GM08714 (cell line): ENCODE results near the gene RHBG.
A peak's percentile ranks its signal among the peaks of the same experiment; 100 is the strongest.

ENCODE experiments used
- H3K4me3 ChIP-seq: fragments of 200-500 bp; sonication (Bioruptor generic); 2 replicates; pipeline ENCODE4 v1.5.1; 2014; ENCODE audit warnings: mild to moderate bottlenecking, low read length, inconsistent platforms
- ZNF274 ChIP-seq: IDR thresholded peaks from 2 replicates; pipeline ENCODE4 v1.6.1; 2012; ENCODE audit warnings: mild to moderate bottlenecking, low read depth, low read length

Gene RHBG

DNA sequence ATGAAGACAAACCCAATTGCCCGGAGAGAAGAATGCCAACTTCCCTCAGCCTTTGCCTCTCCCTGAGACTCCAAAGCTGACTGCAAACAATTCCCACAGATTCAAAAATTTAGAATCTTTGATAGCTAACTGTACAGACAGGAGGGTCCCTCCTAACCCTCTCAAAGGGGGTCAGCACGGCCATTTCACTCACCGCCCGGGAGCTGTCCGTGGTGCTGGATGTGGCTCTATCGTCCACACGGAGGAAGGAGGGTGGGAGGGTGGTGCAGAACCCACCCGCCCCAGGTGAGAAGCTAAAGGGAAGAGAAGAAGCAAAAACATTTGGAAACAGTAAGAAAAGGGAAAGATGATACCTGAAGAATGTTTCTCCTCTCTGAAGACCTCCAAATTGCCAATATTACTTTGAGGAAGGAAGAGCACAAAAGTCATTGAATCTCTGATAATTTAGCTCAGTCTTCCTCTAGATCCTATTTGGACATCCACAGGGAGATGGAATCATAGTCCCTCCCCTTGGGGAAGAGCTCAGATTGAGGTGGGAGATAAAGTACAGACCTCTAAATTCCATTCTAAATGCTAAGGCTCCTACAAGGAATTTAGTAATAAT lies 45.6 kb downstream of the RHBG start:
- no peak overlapping the region for H3K4me3 ChIP-seq
- TF ChIP-seq ZNF274: no peak

DNA sequence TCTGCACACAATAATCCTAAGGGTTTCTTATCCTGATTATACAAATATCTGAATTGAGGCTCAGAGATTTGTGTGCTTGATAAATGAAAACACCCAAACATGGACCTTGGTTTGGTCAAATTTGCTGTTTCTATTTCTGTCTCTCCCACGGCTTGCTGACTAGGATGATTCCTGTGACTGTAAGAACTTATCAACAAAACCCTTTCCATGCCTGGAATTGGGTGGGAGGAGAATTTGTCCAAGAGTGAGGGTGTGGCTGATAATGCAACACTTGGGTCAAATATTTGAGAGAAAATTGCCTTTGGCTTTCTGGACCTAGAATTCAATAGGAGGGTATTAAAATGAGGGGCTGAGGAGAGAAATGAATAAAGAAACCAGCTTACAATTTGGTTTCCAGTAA lies 48.0 kb downstream of the RHBG start:
- H3K4me3 ChIP-seq: no peak overlapping the region
- no peak for TF ChIP-seq ZNF274

DNA sequence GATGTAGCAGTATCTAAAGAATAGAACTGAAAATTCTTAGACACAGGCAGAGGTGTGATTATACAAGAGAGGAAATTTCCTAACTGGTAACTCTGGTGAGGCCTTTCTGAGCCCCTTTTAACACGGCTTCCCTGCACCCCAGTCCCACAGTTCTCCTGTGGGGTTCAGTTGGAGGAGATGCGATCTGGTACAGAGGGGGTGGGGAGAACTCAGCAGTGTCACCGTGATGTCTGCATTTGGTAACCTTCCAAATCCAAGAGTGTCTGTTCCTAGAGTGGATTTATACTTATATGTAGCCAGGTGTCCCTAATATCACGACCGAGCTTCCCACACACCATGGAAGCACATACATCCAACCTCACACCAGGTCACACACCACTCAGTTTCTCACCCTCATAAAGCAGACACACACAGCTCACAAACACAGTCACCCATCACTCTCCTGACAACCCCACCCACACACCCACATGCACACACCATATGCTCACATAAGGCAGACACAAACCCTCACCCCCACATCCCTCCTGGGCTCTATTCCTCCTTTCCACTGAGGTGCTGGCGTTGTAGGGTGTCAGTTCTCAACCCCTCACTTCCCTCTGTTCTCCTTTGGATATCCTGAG lies 48.5 kb downstream of the RHBG start:
- no peak overlapping the region for H3K4me3 ChIP-seq
- no peak for TF ChIP-seq ZNF274

DNA sequence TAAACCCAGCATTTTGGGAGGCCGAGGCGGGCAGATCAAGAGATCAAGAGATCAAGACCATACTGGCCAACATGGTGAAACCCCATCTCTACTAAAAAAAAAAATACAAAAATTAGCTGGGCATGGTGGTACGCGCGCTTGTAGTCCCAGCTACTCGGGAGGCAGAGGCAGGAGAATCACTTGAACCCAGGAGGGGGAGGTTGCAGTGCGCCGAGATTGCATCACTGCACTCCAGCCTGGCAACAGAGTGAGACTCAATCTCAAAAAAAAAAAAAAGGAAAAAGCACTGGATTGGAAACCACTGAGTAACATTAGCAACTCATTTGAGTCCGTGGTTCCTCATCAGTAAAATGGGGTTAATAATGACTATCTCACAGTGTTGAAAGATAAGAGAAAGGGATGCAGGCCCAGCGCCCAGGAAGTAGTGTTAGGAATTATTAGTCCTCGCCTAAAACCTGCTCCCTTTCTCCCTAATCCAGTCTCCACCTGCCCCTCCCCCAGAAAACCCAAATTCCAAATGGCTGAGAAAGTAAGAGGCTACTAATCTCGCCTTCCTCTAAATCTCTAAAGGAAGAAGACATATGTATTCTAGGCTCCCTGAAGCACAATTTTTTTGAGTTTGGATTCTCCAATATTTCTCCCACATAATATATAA lies 49.5 kb downstream of the RHBG start:
- H3K4me3 ChIP-seq: no peak overlapping the region
- TF ChIP-seq ZNF274: no peak

DNA sequence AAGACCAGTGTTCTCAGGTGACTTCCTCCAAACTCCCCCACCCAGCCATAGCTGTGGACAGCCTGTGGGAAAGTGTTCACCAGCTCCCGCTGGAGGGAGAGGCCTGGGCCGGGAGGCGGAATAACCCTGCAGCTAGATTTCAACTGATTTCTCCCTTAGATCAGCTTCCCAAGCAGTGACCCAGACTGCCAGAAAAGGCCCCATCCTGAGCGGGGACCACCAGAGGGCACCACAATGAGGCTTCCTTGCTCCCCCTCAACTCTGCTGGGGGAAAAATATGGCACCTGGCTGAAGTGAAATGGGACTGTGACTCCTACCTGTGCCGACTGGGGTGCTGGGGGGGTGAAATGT lies 50.8 kb downstream of the RHBG start:
- TF ChIP-seq ZNF274: no peak
- peak overlapping the region; percentile 45; the same call in 1 of the 2 replicates for H3K4me3 ChIP-seq

DNA sequence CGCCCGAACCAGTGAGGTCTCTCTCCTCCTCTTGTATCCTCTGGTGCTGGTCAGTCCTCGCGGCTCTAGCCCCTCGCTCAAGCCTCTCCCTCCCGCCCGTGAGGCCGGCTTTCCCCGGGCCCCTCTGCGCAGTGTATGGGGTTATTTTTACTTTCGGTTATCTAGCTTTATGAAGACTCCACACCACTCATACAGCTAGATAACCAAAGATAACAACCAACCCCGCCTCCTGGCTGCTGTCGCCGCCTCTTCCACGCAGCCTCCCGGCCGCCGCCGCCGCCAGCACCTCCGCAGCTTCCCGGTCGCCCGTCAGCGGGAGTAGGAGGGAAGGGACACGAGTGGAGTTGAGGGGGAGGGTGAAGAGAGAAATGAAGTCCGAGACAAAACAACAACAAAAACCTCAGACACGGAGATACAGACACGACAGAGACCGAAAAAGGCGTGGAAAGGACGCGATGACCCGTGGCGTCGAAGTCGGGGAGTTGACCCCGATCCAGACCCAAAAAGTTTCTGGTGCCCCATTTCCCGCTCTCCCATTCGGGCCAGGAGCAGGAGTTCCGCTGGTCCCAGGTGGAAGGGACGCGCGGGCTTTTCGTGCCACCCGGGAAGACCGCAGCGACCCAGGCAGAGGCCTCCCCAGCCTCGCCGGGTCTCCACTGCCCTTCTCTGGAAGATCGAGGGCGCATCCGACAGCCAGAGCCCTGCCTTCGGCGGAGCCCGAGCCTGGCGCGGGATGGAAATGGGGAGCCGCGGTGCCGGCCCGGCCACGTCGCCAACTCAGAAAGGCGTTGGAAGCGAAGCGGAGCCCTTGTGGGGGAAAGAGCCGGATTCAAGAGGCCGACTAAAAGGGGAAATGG lies 51.4 kb downstream of the RHBG start:
- H3K4me3 ChIP-seq: peak overlapping the region; percentile 45; the same call in 1 of the 2 replicates
- TF ChIP-seq ZNF274: no peak

DNA sequence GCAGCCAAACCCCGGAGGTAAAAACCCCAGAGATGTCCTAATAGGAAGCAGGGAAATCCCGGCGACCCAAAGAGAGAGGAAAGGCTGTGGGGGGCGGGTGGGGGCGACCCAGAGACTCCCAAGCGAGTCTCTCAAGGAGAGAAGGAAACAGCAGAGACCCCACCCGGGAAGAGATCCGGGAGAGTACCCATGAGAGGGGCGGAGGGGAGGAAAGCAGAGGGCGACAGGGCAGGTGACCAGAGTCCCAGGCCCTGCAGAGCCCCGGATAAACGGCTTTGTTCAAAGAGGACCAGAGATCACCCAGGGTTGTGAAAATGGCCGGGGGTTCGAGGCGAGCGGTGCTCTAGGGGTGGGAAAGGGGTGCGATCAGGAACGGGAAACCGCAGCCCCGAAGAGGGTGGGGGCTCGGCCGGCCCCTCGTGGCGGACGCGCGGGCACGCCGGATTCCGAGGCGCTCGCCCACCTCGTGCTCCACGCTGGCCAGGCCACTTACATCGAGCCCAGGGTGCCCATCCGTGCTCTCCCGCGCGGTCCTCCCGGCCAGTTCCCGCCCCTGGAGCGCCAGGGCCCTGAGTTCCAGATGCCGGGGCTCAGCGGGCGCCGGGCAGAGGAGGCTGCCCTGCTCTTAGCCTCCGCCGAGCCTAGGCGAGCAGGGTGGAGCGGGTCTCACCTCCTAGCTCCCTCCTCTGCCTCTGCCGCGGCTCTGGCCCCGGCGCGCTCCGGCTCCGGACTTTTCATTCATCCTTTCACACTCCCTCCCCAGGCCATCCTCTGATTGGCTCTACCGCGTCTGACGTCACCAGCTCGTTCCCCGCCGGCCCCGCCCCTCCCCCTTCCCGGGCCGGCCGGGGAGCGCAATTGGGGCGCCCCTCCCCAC lies 52.3 kb downstream of the RHBG start:
- H3K4me3 ChIP-seq: peak overlapping the region; percentile 45; the same call in 1 of the 2 replicates
- no peak for TF ChIP-seq ZNF274

DNA sequence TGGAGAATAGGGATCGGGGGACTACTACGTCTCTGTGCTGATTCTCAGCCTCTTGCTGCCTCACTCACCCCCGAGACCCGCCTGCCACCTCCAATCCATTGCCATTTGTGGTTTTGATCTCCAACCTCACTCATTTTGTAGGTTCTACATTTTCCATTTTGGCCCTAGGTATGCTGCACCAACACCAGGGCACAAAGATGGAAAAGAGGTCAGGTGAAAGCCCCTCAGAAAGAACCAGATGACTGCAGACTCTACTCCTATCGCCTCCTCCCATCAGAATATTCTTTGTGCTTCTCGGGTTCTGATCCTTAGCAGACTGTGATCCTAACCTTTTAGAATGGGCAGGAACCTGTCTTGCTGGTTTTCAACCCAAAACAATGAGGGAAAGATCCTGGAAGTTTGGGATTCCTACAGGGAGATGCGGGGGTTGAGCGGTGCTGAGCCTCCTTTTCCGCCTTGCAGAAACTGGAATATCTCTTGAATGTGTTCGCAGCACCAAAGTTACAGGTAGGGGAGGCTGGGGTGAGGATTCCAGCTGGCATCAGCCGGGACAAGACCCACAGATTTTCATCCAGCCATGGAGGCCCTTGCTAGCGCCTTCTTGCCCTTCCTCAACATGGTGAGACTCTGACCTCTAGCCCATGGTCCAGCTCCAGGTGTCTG lies 53.1 kb downstream of the RHBG start:
- H3K4me3 ChIP-seq: no peak overlapping the region; the same call in 1 of the 2 replicates
- no peak for TF ChIP-seq ZNF274

DNA sequence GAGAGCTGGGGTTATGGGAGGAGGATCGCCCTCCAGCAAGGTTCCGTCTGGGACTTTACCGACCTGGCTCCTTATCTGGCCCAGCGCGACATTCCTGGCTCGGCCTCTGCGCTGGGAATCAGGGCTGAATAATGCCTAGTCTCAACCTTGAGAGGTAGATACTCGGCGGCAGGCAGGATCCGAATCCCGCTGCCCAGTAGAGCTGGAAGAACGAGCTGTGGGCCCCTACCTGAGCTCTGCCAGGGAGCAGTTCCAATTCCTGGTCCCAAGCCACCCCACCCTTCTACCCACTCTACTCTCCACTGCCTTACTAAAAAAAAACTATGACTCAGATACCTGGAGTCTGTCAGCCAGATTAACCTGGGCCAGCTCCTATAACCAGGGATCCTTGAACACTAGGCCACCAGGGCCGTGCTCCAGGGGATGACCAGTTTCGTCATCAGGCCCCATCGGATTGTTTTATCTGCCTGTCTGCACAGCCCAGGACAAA lies 53.6 kb downstream of the RHBG start:
- no peak for TF ChIP-seq ZNF274
- H3K4me3 ChIP-seq: no peak overlapping the region

DNA sequence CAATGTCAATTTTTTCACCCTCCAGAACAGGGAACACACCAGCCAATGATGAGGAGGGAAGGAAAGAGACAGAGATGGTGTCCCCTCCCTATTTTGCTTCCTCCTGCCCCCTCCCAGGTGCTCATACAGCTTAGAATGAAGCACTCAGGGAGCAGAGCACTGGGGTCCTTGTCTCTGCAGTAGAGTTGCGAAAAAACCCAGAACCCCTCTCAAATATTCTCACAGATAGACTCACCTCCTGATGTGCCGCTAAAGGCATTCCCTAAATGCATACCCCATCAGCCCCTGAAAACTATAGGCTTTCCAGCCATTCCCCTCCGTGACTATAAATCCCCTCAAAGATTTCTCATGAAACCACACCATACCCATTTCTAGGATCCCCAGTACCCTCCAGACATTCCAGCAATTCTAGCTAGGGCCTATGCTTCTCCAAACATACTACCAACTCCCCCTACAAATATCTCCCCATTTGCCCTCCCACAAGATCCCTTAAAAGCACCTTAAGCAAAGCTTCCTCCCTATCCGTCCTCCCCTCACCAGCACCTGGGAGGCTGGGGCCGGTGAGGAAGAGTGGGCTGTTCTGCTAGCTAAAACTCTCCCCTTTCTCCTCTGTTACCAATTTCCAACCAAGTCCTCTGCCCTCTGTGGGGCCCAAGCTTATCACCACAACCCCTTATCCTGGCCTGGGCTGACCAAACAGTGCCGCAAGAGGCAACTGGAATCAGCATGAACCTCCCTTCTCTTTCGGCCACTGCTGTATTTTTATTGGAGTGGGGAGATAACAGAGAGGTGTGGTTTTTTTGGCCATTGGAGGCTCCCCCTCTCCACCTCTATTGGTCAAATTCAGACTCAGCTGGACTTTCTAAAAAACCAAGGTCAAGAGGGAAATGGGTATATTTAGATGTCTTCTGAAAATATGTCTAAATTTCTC lies 54.7 kb downstream of the RHBG start:
- TF ChIP-seq ZNF274: no peak
- no peak overlapping the region for H3K4me3 ChIP-seq

DNA sequence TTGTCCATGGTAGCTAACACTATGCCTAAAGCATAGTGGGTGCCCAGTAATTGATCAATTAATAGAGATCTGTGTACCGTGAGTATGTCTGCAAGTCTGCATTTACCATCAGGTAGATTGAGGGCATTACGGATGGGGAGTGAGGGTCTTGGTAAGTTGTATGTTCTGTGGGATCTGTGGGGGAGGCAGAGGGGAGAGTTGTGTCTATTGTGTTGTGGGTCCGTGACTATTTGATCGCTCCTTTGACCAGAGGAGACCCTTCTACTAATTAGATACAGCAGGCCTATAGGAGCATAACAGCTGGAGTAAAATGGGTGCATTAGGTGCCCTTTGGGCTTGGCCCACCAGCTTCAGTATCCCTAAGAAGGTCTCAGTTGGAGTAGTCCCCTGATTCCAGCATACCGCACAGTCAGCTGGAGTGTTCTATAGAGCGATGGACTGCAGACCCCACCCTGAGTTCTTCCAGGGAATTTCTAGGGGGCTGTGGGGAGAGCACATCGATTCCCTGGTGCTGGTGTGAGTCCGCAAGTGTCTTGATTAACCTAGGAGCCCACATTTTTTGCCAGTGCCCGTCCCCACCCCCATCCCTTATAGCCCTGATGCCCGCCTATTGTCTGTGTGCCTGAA lies 55.9 kb downstream of the RHBG start:
- H3K4me3 ChIP-seq: no peak overlapping the region
- TF ChIP-seq ZNF274: no peak

DNA sequence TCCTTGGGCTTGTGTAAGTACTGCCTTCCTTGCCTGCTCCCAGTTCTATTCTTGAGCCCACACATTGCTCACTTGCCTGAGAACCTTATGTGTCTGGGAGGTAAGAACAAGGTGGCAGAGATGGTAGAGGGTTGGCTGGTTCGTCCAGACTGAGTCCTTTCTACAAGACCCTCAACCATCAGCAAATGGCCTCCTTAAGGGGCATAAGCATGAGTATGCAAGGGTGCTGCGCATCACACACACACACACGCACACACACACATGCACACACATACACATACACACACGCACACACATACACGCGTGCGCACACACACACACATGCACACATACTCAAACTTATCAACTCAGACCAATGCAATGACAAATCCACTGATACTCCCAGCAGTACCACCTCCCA lies 56.9 kb downstream of the RHBG start:
- no peak for TF ChIP-seq ZNF274
- no peak overlapping the region for H3K4me3 ChIP-seq
